ENCODE results near the gene MPND. TPM values are rescaled to one million over a fixed set of nuclear protein-coding genes. Genes with fewer than 3 reads are reported as not detected.

Gene MPND
- polyA plus RNA-seq, 1 of the 3 experiments (the other 2 are of a cell fraction): 21.3 TPM

DNA sequence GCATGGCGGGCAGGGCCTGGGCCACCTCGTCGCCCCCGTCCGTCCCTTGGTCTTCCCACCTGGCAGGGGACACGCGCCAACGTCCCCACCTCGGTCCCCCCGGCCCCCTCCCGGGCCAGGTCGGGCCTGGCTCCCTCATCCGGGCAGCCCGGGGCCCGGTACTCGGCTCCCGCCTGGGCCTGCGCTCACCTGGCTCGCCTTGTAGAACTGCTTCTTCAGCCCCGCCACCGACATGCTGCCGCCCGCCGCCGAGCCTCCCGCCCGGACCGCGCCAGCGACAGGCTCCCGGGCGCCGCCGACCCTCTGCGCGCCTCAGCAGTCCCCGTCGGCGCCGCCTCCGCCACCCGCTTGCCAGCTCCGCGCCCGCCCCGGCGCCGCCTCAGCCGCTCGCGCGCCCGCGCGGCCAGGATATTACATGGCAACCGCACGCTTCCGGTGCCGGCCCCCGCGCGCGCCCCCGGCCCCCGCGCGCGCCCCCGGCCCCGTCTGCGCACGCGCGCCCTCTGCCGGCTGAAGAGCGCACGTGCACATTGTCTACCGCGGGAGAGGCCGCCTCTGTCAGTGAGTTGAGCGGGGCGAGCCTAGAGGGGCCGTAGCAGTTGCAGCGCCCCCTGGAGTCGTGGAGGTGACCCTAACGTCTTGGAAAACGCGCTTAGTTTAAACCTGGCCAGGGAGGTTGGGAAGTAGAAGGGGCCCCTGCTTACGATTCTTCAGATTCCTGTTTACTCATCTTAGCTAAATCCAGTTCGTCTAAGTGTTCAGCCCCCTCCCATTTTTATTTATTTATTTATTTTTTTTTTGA, 57.0 kb downstream of the MPND start, which contains the start of gene SH3GL1 (continued):
- no peak for TF ChIP-seq POLR2AphosphoS5 (IDR thresholded peaks at IDR 0.05; ENCODE audit: low read depth, low read length)
- no peak; the same call in 1 of the 2 replicates for TF ChIP-seq FOSL2 (IDR thresholded peaks at IDR 0.05; ENCODE audit: borderline replicate concordance, low read depth)
- no peak for TF ChIP-seq MEF2A (IDR thresholded peaks at IDR 0.05; ENCODE audit: borderline replicate concordance, low read depth)
- peak; percentile 66; the same call in 1 of the 2 replicates for TF ChIP-seq RCOR1 (IDR thresholded peaks at IDR 0.05; ENCODE audit: low read length)
- TF ChIP-seq, protein P1, sequence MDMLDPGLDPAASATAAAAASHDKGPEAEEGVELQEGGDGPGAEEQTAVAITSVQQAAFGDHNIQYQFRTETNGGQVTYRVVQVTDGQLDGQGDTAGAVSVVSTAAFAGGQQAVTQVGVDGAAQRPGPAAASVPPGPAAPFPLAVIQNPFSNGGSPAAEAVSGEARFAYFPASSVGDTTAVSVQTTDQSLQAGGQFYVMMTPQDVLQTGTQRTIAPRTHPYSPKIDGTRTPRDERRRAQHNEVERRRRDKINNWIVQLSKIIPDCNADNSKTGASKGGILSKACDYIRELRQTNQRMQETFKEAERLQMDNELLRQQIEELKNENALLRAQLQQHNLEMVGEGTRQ (IDR thresholded peaks at IDR 0.05; ENCODE audit: borderline replicate concordance, low read depth, low read length): no peak
- TF ChIP-seq SIN3A (IDR thresholded peaks at IDR 0.05; ENCODE audit: borderline replicate concordance, low read depth, low read length): peak; percentile 93
- TF ChIP-seq, protein P2, sequence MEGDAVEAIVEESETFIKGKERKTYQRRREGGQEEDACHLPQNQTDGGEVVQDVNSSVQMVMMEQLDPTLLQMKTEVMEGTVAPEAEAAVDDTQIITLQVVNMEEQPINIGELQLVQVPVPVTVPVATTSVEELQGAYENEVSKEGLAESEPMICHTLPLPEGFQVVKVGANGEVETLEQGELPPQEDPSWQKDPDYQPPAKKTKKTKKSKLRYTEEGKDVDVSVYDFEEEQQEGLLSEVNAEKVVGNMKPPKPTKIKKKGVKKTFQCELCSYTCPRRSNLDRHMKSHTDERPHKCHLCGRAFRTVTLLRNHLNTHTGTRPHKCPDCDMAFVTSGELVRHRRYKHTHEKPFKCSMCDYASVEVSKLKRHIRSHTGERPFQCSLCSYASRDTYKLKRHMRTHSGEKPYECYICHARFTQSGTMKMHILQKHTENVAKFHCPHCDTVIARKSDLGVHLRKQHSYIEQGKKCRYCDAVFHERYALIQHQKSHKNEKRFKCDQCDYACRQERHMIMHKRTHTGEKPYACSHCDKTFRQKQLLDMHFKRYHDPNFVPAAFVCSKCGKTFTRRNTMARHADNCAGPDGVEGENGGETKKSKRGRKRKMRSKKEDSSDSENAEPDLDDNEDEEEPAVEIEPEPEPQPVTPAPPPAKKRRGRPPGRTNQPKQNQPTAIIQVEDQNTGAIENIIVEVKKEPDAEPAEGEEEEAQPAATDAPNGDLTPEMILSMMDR (IDR thresholded peaks at IDR 0.05): peak; percentile 94
- 0 out of 2 replicates have a peak, but pooled peaks have one; percentile 28 for TF ChIP-seq YY1 (IDR thresholded peaks at IDR 0.05; ENCODE audit: low read depth)
- TF ChIP-seq EP300 (IDR thresholded peaks at IDR 0.05; ENCODE audit: borderline replicate concordance in 1 of 2, low read depth in 1 of 2, low read length in 1 of 2): peak in 1 of 2 experiments; percentile 14; a peak in 1 of 4 replicates
- peak; percentile 50 for TF ChIP-seq RAD21 (IDR thresholded peaks at IDR 0.05; ENCODE audit: low read length)
- TF ChIP-seq MXI1 (IDR thresholded peaks at IDR 0.05; ENCODE audit: low read depth, low read length): peak; percentile 45; the same call in 1 of the 2 replicates
- TF ChIP-seq NFIC (IDR thresholded peaks at IDR 0.05; ENCODE audit: borderline replicate concordance): 0 out of 2 replicates have a peak, but pooled peaks have one; percentile 3
- TF ChIP-seq TCF12 (IDR thresholded peaks at IDR 0.05): peak; percentile 15; the same call in 1 of the 2 replicates
- no peak for TF ChIP-seq FOXJ3 (CRISPR knock-in tag; IDR thresholded peaks at IDR 0.05)
- no peak for TF ChIP-seq JUND (IDR thresholded peaks at IDR 0.05)
- peak; percentile 74 for TF ChIP-seq TAF1 (IDR thresholded peaks at IDR 0.05; ENCODE audit: borderline replicate concordance, low read depth, low read length)
- TF ChIP-seq GABPA (IDR thresholded peaks at IDR 0.05; ENCODE audit: low read depth): peak; percentile 49
- TF ChIP-seq, protein P3, sequence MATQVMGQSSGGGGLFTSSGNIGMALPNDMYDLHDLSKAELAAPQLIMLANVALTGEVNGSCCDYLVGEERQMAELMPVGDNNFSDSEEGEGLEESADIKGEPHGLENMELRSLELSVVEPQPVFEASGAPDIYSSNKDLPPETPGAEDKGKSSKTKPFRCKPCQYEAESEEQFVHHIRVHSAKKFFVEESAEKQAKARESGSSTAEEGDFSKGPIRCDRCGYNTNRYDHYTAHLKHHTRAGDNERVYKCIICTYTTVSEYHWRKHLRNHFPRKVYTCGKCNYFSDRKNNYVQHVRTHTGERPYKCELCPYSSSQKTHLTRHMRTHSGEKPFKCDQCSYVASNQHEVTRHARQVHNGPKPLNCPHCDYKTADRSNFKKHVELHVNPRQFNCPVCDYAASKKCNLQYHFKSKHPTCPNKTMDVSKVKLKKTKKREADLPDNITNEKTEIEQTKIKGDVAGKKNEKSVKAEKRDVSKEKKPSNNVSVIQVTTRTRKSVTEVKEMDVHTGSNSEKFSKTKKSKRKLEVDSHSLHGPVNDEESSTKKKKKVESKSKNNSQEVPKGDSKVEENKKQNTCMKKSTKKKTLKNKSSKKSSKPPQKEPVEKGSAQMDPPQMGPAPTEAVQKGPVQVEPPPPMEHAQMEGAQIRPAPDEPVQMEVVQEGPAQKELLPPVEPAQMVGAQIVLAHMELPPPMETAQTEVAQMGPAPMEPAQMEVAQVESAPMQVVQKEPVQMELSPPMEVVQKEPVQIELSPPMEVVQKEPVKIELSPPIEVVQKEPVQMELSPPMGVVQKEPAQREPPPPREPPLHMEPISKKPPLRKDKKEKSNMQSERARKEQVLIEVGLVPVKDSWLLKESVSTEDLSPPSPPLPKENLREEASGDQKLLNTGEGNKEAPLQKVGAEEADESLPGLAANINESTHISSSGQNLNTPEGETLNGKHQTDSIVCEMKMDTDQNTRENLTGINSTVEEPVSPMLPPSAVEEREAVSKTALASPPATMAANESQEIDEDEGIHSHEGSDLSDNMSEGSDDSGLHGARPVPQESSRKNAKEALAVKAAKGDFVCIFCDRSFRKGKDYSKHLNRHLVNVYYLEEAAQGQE (IDR thresholded peaks at IDR 0.05; ENCODE audit: low read depth, low read length): no peak
- peak; percentile 95 for TF ChIP-seq CHD2 (IDR thresholded peaks at IDR 0.05; ENCODE audit: low read length, partially characterized antibody)
- TF ChIP-seq FOXM1 (IDR thresholded peaks at IDR 0.05; ENCODE audit: low read depth): no peak
